Activated CD4-positive, alpha-beta T cell treated with anti-CD3 and anti-CD28 coated beads for 1 hour (primary cell): ENCODE data around the gene KATNAL2.

ENCODE experiments used
- DNase-seq: peaks from one replicate; pipeline ENCODE4 v3.0.0-alpha.2; 2020

KATNAL2 gene, protein sequence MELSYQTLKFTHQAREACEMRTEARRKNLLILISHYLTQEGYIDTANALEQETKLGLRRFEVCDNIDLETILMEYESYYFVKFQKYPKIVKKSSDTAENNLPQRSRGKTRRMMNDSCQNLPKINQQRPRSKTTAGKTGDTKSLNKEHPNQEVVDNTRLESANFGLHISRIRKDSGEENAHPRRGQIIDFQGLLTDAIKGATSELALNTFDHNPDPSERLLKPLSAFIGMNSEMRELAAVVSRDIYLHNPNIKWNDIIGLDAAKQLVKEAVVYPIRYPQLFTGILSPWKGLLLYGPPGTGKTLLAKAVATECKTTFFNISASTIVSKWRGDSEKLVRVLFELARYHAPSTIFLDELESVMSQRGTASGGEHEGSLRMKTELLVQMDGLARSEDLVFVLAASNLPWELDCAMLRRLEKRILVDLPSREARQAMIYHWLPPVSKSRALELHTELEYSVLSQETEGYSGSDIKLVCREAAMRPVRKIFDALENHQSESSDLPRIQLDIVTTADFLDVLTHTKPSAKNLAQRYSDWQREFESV

DNA sequence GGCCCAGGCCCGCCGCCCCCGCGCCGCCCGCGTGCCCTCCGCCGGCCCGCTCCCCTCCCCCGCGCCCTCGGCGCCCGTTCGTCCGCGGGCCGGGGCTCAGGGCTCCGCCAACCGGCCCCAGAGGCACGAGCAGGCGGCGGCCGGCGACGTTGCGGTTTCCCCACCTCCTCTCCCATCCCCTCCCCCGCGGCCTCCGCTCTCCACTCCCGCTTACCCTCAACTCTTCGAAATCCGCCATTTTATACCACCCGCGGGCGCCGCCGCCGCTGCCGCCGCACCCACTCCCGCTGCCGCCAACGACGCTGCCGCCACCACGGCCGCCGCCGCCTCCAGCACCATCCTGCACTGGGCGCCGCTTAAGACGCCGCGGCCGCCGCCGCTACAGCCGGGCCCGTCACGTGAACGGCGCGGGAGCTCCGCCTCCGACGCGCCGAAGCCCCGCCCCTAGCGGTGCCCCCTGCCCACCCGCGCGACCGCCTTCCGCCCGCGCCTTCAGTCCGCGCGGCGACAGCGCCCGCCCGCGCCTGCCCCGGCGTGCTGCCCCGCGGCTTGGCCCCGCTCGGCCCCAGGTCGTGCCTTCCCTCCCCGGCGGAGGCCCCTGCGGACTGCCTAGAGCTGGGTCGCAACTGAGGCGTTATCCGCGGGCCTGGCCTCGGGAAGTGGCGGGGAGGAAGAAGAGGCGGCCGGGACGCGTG, at the start of gene KATNAL2, which contains the start of gene PIAS2:
Gene KATNAL2 (plus strand): TSS at position 495 of the 695 bp plus-strand sequence. CDS start 29,271 bp downstream, outside the sequence.
Gene PIAS2 (minus strand): TSS at position 400 of the 695 bp plus-strand sequence. CDS start 162 bp downstream, at position 238.
- peak; percentile 64 for DNase-seq

DNA sequence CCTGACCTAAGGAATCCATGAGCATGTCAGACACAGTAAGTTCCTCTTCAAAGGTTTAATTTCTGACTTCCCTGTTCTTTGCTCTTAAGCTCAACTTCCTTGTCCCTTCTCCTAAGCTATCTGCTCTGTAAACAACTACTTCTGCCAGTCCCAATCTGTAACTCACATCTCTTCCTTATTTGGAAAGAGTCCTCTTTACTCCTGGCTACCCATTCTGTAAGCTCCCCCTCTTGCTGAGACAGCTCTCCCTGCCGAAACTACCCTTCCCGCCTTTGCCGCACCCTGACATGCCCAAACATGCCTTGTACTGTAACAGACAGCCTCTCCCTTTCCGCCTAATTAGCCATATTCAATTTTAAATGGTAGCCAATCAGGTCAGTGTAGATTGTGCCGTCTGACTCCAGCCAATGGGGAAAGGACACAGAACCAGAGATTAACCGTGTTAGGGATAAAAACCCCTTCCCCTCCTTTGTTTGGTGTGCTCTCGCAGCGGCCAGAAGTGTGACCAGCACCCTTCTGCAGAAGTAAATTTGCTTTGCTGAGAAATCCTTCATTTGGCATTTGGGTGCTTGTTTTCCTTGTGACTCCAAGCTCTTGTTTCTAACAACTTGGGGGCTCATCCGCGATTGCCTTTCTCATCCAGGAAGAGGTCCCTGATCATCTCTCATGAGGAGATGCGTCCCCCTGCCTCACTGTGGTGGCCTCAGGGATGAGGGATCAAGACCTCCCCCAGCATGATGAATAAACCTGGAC, 49.1 kb upstream of the KATNAL2 start:
- DNase-seq: no peak

DNA sequence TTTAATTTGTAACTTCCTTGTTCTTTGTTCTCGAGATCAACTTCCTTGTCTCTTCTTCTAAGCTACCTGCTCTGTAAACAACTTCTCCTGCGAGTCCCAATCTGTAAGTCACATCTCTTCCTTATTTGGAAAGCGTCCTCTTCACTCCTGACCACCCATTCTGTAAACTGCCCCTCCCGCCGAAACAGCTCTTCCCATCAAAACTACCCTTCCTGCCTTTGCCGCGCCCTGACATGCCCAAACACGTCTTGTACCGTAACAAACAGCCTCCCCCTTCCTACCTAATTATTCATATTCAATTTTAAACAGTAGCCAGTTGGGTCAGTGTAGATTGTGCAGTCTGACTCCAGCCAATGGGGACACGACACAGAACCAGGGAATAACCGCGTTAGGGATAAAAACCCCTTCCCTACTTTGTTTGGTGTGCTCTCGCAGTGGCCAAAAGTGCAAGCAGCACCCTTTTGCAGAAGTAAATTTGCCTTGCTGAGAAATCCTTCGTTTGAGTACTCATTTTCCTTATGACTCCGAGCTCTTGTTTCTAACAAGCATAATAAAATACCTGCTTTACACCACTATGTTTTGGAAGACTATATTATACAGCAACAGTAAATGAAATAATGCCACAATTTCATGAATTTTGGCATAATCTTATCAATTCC, 39.9 kb upstream of the KATNAL2 start:
- DNase-seq: no peak

DNA sequence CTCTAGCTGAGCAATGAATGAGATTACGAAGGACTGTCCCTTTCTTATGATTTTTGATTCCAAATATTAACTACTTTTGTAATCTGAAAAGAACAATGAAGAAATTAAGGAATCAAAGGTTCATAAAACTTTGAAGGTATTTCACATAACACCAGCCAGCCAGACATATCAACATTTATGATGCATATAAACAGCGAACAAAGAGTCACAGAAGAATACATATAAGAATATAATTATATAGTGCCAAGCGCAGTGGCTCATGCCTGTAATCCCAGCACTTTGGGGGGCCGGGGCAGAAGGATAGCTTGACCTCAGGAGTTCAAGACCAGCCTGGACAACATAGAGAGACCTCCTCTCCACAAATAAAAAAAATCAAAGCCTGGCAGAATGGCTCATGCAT, 34.2 kb upstream of the KATNAL2 start:
- no peak for DNase-seq

DNA sequence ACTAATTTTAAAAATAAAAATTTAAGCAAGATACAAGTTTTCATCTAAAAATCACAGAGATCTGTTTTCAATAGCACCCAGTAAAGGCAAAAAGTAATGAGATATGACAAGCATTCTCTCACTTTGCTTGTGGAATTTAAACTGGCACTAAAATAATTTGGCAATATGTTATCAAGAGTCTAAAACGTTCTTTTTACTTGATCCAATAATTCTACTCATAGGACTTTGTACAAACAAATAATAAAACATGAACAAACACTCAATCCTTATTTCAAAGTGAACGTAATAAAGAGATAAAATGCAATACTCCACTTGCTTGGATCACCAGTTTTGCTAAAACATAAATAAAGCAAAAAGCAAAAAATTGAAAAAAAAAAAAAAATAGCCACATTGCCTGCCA, 30.5 kb upstream of the KATNAL2 start:
- DNase-seq: no peak

DNA sequence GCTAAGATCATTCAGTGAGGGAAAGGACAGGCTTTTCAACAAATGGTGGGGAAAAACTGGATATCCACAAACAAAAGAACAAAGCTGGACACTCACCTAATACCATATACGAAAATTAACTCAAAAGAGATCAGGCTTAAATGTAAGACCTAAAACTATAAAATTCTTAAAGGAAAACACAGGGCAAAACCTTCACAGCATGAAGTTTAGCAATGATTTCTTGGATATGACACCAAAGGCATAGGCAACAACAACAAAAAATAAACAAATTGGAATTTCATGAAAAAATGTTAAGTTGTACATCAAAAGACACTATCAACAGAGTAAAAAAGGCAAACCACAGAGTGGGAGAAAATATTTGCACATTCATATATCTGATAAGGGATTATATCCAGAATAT, 28.4 kb upstream of the KATNAL2 start:
- no peak for DNase-seq

DNA sequence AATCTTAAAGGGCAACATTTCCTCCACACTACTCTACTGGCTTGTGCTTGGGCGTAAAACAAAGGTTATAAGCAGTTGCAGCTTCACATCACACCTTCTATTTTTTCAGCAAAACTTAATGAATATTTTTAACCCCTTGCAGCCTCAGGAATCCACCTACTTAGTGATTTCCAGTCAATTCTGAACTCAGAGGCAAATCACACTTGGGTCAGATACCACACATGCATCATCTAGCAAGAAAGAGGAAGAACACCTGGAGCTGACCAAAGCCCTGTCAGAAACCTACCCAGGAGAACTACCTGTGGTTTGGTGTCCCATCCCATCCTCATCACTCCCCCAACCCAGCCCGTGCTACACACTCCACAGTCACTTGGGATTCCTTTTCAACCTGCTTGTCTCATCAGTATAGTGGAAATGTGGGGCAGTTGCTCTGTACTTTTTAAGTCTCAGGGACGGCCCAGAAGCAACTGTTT, 25.6 kb upstream of the KATNAL2 start:
- DNase-seq: no peak

DNA sequence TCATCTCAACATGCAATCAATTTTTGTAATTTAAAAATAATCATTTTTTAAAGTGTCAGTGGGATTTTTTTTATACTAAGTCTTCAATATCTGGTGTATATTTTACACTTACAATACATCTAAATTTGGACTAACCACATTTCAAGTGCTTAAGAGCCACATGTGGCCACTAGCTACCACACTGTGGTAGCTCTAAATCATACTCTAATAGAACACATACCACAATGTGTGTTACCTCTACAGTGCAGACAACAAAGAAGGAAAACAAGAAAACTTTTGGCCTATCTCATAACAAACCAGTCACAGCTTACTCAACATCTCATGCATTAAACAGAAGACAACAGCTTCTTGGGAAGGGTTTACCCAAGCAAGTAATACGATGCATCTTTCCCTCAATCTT, 24.6 kb upstream of the KATNAL2 start:
- no peak for DNase-seq

DNA sequence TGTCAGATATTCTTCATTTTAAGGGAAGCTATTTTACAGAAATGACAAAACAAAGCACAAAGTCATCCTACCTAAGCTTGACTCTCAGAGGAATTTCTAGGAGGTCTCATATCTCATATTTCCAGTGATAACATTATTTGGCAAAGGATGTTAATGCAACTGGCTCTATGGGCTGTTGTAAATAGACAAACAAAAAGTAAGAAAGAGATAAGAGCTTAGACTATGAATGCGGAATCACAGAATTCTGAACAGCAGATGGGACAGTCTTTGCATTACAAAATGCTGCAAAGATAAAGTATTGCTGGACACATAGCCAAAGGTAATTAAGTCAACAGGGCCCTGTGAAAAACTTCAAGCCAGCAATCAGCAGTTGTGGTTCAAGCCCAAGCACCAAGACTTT, 24.0 kb upstream of the KATNAL2 start:
- no peak for DNase-seq

DNA sequence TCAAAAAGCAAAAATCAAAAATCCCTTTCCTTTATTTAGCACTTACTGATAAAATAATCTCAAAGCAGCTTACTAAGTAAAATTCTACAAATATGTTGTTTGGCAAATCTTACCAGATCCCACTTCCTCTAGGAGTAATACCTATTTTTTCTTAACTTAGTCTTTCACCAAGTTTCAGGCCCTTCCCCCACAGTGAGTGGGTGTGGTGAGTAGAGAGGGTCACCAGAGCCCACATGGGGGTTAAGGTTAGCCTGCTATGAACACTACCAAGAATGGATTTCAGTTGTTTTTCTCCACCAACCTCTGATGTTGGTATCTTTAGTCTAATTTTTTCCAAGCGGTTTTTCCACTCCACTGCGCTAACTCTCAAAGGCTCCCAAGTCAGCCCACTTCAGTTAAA, 23.3 kb upstream of the KATNAL2 start:
- DNase-seq: no peak

DNA sequence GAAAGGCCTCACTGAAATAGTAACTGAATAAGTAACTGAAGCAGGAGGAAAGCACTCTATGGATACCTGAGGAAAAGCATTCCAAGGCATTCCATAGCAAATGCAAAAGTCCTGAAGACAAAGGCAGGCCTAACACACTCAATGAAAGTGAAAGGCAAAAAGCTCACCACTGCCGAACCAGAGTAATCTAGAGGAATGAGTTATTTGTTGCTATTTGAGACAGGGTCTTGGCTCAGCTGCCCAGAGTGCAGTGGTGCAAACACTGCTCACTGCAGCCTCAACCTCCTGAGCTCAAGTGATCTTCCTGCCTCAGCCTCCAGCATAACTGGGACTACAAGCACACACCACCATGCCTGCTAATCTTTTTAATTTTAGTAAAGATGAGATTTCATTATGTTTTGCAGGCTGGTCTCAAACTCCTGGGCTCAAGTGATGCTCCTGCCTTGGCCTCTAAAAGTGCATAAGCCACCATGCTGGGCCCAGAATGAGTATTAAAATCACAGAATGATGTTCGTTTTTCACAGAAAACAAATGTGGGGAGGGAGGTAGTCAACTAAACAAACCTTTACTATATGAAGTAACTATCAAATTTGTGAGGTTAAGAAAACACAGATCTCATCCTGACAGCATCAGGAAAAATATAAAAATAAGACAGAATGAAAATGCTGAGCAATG, 18.0 kb upstream of the KATNAL2 start:
- no peak for DNase-seq

DNA sequence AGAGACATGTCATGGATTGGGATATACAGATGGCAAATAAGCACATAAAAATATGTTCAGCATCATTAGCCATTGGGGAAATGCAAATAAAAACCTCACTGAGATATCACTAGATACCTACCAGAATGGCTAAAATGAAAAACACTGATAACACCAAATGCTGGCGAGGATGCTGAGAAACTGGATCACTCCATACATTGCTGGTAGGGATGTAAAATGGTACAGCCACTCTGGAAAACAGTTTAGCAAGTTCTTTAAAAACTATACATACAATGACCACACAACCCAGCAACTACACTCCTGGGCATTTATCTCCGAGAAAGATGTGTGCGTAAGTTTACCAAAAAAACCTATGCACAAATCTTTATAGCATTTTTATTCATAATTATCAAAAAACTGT, 14.0 kb upstream of the KATNAL2 start:
- DNase-seq: no peak

DNA sequence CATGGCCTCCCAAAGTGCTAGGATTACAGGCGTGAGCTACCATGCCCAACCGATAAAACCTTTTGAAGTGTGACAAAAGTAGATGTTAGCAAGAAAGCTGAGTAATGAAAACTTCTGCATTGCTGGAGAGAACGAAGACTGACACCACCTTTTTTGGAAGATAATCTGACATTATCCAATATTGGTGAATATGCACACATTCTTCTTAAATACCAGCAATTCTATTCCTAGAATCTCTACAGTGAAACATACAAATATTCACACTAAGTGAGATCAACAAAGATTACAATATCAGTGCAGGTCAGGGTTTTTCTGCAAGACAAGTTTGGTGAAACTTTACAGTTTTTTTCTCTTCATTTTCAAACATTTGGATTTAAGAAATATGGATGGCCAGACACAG, 7.9 kb upstream of the KATNAL2 start:
- no peak for DNase-seq

DNA sequence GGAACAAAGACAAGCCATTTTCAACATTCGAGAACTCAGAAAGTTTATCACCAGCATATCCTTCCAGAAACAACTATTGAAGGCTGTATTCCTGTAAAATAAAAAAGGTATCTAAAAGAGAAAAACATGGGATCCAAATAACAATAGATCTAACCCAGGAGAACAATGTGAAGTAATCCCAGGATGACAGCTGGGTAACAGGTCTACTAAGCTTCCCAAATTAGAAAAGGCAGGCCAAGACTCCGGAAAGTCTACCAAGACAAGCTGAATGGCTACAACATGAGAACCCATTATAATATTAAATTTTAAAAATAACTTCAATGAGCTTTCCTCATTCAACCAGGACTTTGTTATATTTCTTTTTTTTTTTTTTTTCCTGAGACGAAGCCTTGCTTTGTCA, 6.5 kb upstream of the KATNAL2 start:
- no peak for DNase-seq

DNA sequence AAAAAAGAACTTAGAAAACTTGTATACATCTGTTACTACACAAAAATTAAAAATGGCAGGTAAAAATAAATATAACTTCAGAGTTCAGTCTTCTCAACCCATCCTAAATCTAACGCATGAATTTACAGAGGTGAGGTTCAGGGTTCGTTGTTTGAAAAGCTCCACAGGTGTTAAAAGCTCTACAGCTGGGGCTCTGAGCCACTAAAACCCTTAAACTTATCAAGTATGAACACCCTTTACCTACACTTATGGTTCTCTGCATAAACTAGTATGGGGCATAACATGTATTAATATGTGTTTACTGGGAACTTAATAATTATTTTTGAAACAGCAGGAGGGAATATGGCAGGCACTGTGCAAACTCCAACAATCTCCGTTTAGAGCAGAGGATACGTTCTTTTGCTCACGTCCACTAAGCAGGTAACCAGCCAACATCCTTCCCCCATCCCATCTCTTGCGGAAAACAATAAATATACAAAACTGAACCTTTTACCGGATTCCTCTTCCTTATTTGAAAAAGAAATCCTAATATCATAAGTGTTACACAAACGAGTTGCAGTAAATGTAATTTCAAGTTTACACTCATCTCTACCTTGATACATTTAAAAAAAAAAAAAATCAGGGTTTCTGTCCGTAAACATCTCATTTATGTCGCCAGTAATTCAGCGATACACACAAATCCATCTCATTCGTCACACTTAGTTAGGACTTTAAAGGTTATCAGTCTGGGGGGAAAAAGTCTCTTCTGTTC, 1.4 kb upstream of the KATNAL2 start:
- DNase-seq: no peak

DNA sequence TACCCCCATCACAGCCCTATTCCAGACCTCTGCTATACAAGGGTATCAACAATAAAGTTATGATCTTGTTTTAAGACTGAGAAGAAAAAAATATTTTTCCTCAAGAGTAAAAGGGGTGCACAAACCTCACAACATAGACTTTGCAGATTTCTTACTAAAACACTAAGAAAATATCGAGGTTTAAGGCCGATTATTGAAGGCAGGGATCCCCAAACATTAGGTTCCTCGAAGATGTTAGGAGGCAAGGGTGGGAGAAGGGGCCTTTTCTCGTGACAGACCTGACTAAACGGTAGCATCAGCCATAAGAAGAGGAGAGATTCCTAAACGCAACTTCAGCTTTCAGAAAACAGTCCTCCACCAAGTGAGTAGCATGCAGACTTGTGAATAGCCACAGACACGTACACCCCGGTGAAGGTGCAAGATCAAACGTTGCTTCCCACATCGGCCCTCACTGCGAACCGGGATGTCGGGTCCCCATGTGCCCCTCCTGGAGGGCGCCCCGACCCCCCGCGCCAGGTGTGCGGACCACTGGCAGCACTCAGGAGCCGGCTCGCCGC, 773 bp upstream of the KATNAL2 start:
- peak; percentile 14 for DNase-seq

DNA sequence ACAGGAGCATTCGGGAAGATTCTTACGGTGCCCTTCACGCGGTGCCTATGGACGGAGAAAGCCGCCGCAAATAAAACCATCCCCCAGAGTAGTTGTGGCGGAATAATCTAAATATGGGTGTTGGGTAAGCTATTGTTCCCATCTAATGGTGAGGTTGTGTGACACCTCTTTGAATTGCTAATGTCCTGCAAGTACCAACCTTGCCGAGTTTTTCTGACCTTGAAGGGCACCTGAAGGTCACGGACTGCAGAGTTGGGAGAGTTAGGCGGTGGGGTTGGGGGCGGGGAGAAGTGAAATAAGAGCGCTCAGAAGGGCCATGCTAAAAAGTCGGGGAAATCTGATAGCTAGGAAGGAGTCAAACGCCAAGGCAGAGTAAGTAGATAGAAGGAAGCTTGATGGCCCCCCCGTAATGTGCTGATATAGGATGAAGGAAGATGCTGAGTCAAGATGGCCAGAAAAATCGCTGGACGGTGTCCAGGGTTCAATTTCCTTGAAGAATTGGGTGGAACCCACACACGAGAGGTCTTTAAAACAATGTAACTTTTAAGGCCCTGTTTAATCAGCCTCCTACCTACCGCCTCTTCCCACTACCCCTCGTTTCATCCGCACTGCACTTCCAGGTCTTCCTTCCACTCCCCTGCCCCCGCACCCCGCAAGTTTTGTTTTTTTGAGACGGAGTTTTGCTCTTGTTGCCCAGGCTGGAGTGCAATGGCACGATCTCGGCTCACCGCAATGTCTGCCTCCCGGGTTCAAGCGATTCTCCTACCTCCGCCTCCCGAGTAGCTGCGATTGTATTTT, 600 bp downstream of the KATNAL2 start:
- no peak for DNase-seq

DNA sequence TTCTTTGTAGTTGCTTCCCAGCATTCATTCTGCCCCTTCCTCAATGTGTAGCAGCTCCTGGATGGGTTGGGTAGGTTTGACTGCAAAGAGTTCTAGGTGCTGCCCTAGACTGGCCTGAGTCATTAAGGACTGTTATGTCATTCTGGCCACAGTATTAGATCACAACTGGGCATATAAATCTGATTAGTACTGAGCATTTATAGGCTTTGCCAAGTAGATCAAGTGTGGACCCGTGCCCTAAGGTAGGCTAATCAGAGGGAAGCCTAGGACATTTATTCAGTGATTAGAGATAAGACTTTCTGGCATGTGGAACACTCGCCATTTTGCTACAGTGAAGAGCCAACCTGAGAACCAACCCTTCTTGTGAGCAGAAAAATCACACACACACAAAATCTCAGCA, 2.7 kb downstream of the KATNAL2 start:
- no peak for DNase-seq

DNA sequence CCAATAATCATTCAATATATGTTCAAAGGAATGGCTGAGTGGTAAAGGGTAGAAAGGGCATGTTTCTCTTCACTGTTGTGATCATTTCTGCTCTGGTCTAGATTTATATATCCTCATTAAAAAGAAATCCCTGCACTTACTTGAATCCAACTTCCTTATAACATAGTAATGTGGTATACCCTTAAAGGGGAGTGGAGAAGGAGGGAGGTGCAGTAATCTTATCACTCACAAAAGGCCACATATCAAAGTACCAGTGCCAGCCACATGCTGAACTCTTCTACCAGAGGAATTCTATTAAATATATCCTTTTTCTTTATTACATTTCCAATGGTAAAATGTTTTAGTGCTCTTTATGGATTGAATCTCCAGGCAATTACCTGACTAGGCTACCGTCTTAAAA, 3.3 kb downstream of the KATNAL2 start:
- no peak for DNase-seq

DNA sequence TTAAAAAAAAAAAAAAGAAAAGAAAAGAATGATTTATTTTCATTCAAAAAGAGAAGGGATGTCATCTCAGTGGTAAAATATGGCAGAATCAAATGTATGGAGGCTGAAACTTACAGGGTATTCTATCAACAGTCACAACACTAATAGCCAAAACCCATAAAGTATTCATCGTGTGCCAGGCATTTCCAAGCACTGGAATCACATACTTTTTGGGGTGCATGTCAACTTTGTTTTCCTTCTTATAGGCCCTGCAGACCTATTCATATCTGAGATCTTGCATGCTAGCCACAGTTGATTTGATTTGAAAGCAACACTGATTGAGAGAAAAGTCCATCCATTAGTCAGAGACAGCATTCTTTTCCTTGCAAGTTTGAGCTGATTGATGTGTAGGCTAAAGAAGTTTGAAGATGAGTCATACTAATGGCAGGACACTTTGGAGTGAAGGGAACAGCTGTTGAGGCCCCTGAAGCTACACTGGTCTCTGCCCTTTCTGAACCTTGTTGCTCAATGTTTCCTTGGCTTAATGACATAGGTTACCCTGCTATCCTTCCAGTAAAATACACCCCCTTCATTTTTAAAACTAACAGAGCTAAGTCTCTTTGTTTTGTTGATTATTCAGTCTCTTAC, 22.0 kb downstream of the KATNAL2 start:
- DNase-seq: no peak
